HUDEP-2 (cell line): ENCODE measurements around the gene FAM222B.
A peak's percentile ranks its signal among the peaks of the same experiment; 100 is the strongest.
"Not testable (repeated sequence)": the region's sequence is repeated elsewhere in the genome, so short reads cannot be mapped to it uniquely, and the experiment has no call there.

ENCODE experiments used
- DNase-seq, 76 experiments: peaks; one replicate each; lab custom pipeline; 2025; ENCODE audit not compliant: unreplicated experiment in 76 of 76; lab: John Stamatoyannopoulos, UW

Gene FAM222B

GRCh38 chr17:28788100-28788499 lies 54.5 kb downstream of the FAM222B start:
- DNase-seq: no peak

DNA sequence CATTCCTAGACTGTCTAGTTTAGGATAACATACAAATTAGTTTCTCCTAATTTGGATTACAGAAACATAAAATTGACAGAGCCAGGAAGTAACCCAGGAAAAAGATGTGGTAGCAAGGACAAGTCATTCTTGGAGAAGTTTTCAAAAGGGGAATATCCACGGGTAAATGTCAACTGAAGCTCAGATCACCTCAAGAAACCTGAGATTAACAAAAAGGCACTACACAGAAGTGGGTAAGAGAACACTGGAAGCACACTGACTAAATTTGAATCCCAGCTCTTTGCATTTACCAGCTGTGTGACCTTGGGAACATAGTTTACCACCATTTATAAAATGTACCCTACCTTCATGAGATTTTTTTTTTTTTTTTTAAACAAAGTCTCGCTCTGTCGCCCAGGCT lies 59.4 kb downstream of the FAM222B start:
- no peak for DNase-seq

GRCh38 chr17:28779601-28780000 lies 63.0 kb downstream of the FAM222B start:
- not testable (repeated sequence) for DNase-seq

- no peak for DNase-seq
Measured at GRCh38 chr17:28777178-28777577, 65.4 kb downstream of the FAM222B start.

- no peak for DNase-seq
Measured at GRCh38 chr17:28774206-28774605, 68.4 kb downstream of the FAM222B start.

DNA sequence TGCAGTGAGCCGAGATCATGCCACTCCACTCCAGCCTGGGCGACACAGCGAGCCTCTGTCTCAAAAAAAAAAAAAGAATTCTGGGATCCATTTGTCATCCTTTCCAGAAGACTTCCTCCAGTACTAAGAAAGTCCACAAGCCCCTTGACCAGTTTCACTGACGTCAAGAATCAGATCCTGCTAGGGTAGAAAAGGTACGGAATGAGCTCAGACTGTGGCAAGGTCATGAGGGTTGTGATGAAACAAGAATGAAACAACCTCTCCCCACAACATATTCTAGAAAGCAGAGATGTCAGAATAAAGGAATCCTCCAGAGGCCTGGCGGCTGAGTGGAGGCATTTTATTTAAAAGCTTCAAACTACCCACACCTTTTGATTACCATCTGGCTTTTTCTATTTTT lies 68.9 kb downstream of the FAM222B start:
- no peak for DNase-seq

- DNase-seq: no peak
Measured at GRCh38 chr17:28765038-28765437, 77.6 kb downstream of the FAM222B start.

DNA sequence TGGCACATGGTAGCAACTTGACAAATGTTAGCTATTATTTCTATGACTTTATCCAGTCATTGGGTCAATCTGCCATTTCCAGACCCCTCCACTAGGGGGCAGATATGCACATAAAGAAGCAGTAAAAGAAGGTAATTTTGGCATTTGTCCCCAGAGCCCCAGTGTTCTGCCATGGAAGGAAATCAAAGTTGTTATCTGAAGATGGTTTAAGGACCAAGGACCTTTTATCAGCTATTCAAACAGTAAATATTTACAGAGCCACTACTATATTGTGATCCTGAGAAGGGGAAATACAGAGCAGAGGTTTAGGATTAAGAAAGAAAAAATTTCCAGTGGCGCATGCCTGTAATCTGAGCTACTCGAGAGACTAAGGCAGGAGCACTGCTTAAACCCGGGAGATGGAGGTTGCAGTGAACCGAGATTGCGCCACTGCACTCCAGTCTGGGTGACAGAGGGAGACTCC lies 78.8 kb downstream of the FAM222B start:
- DNase-seq: peak in 69 of 76 experiments; percentile 17 to 86 (median 58)

GRCh38 chr17:28763137-28763799 lies 79.3 kb downstream of the FAM222B start:
- no peak for DNase-seq

- DNase-seq: peak in 42 of 76 experiments; percentile 7 to 59 (median 32)
Measured at GRCh38 chr17:28760601-28761562, 81.7 kb downstream of the FAM222B start.

GRCh38 chr17:28759256-28759865 lies 83.2 kb downstream of the FAM222B start:
- no peak for DNase-seq

DNA sequence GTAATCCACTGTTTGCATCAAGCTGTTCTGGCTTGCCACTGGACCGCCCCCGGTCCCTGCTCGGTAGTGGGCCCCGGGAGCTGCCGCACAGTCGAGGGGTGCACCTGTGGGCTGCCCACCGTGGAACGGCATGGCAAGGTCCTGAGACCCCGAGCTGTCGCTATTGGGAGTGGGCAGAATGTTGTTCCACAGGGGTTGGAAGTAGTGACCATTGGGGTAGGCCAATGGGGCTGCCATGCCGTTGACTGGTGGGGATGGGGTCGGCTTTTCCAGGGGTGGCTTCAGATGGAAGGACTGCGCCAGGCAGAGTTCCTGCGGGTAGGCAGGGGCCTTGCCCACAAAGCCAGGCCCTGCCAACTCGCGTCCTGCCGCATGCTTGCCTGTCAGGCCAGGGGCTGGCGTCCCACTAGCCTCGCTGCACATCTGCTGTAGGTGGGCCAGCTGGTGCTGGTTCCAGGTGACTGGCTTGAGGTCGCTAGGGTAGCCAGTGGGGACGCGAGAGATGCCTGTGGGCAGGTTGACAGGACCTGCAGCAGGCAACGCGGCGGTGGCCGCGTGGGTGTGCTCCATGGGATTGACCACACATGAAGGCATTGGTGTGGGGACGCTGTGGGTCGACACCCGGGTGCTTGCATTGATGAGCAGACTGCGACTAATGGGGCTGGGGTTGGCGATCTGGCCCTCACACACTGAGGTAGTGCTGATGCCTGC lies 84.0 kb downstream of the FAM222B start:
- no peak for DNase-seq

- DNase-seq: no peak
Measured at GRCh38 chr17:28756049-28756804, 86.4 kb downstream of the FAM222B start.

GRCh38 chr17:28755486-28755885 lies 87.1 kb downstream of the FAM222B start:
- no peak for DNase-seq

DNA sequence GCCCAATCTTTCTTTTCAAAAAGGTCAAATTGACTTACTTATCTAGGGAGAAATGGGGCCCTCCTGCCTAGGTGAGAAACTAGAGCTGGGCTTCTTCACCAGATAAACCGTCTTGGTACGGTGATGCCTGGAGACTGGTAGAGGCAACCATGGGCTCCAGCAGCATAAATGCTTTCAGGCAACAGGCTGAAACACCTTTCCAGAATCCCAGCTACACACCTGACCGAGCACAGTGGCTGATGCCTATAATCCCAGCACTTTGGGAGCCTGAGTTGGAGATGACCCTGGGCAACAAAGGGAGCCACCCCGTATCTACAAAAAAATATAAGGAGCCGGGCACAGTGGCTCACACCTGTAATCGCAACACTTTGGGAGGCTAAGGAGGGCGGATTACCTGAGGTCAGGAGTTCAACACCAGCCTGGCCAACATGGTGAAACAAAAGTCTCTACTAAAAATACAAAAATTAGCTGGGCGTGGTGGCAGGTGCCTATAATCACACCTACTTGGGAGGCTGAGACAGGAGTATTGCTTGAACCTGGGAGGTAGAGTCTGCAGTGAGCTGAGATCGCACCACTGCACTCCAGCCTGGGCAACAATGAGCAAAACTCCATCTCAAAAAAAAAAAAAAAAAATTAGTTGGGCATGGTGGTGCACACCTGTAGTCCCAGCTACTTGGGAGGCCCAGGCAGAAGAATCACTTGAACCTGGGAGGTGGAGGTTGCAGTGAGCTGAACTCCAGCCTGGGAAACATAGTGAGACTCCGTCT lies 90.8 kb downstream of the FAM222B start:
- no peak for DNase-seq

DNA sequence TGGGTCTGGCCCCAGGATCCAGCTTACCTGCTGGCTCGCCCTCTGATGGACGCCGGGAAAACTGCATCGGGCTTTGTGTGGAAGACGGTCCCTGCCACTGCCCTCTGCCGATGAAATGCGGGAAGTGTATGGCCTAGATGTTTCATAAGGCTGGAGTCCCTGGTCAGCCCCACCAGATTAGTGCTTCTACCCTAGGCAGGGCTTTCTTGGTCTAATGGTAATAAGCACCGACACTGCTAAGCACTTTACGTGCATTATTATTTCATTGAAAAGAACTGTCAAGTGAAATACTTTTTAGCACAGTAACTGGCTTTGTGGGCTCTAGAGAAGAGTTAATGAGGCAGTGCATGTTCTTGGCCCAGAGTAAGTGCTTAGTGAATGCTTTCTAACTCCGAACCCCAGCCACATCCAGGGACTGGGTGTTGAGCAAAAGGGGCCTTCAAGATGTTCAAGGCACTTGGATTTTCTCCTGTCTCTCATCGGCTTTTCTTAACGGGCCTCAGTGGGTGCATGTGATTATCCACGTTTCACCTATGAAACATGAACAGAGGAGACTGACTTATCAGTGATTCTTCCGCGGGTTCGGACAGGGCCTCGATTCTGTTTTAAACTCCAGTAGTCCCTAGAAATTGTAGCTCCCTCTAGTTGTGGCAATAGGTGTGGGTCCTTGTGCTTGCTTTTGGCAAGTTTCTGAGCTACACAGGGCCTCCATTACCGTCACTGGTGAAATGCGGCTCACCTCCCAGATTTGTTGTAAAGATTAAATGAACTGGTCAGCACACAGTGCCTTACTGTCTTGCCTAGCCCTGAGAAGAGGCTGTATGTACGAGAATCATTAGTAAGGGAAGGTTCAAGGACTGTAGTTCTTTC lies 92.2 kb downstream of the FAM222B start:
- peak in 72 of 76 experiments; percentile 54 to 94 (median 84) for DNase-seq

- DNase-seq: peak in 1 of 76 experiments; percentile 28
Measured at GRCh38 chr17:28749516-28750177, 92.9 kb downstream of the FAM222B start.
